ENCODE measurements around the gene HDAC4. TPM values are rescaled to one million over a fixed set of nuclear protein-coding genes. Genes with fewer than 3 reads are reported as not detected.

The HDAC4 gene
- total and polyA plus RNA-seq, 10 of the 15 experiments (the other 5 are each of a cell fraction or from before 2014, with no cell fraction given), result 0.22 to 15.7 (median 4.8) TPM

- TF ChIP-seq SREBF2 (IDR thresholded peaks at IDR 0.05; ENCODE audit: low read length), result no peak
- no peak for TF ChIP-seq EGR1 (IDR thresholded peaks at IDR 0.05; ENCODE audit: borderline replicate concordance in 1 of 2, low read depth in 2 of 2, low read length in 2 of 2)
- no peak for TF ChIP-seq SIX5 (IDR thresholded peaks at IDR 0.05; ENCODE audit: low read depth, low read length, severe bottlenecking)
- TF ChIP-seq MYC (IDR thresholded peaks at IDR 0.05; ENCODE audit: insufficient read depth, insufficient read length, insufficient replicate concordance, low read length, severe bottlenecking), result no peak
- TF ChIP-seq, protein P1, sequence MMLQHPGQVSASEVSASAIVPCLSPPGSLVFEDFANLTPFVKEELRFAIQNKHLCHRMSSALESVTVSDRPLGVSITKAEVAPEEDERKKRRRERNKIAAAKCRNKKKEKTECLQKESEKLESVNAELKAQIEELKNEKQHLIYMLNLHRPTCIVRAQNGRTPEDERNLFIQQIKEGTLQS (IDR thresholded peaks at IDR 0.05; ENCODE audit: borderline replicate concordance, extremely low read depth, low read depth, low read length), result no peak
- TF ChIP-seq SUZ12 (IDR thresholded peaks at IDR 0.05; ENCODE audit: unreplicated experiment), result no peak
- TF ChIP-seq JUND (IDR thresholded peaks at IDR 0.05; ENCODE audit: low read depth, low read length), result no peak
- peak; percentile 22; the same call in 1 of the 2 replicates for TF ChIP-seq NR2F1 (conservative IDR thresholded peaks at IDR 0.05)
- TF ChIP-seq RUNX3 (IDR thresholded peaks at IDR 0.05; ENCODE audit: low read length), result no peak
- TF ChIP-seq, protein P2, sequence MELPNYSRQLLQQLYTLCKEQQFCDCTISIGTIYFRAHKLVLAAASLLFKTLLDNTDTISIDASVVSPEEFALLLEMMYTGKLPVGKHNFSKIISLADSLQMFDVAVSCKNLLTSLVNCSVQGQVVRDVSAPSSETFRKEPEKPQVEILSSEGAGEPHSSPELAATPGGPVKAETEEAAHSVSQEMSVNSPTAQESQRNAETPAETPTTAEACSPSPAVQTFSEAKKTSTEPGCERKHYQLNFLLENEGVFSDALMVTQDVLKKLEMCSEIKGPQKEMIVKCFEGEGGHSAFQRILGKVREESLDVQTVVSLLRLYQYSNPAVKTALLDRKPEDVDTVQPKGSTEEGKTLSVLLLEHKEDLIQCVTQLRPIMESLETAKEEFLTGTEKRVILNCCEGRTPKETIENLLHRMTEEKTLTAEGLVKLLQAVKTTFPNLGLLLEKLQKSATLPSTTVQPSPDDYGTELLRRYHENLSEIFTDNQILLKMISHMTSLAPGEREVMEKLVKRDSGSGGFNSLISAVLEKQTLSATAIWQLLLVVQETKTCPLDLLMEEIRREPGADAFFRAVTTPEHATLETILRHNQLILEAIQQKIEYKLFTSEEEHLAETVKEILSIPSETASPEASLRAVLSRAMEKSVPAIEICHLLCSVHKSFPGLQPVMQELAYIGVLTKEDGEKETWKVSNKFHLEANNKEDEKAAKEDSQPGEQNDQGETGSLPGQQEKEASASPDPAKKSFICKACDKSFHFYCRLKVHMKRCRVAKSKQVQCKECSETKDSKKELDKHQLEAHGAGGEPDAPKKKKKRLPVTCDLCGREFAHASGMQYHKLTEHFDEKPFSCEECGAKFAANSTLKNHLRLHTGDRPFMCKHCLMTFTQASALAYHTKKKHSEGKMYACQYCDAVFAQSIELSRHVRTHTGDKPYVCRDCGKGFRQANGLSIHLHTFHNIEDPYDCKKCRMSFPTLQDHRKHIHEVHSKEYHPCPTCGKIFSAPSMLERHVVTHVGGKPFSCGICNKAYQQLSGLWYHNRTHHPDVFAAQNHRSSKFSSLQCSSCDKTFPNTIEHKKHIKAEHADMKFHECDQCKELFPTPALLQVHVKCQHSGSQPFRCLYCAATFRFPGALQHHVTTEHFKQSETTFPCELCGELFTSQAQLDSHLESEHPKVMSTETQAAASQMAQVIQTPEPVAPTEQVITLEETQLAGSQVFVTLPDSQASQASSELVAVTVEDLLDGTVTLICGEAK (IDR thresholded peaks at IDR 0.05; ENCODE audit: borderline replicate concordance), result peak; percentile 17; the same call in 1 of the 2 replicates
- no peak for TF ChIP-seq HDAC2 (IDR thresholded peaks at IDR 0.05)
- no peak for TF ChIP-seq LARP7 (IDR thresholded peaks at IDR 0.05)
- TF ChIP-seq BCL11A (IDR thresholded peaks at IDR 0.05; ENCODE audit: low read depth, low read length), result no peak
- no peak for TF ChIP-seq TAF1 (IDR thresholded peaks at IDR 0.05; ENCODE audit: borderline replicate concordance, low read depth, low read length)
- TF ChIP-seq ZNF207 (IDR thresholded peaks at IDR 0.05; ENCODE audit: borderline replicate concordance), result no peak
- no peak for TF ChIP-seq RAD21 (IDR thresholded peaks at IDR 0.05; ENCODE audit: insufficient read depth, low read depth, low read length)
- TF ChIP-seq TARDBP (IDR thresholded peaks at IDR 0.05; ENCODE audit: borderline replicate concordance), result no peak
- TF ChIP-seq TCF7 (IDR thresholded peaks at IDR 0.05; ENCODE audit: borderline replicate concordance), result no peak
- no peak for TF ChIP-seq CUX1 (IDR thresholded peaks at IDR 0.05; ENCODE audit: insufficient replicate concordance, low read depth, low read length)
- no peak for TF ChIP-seq YBX1 (IDR thresholded peaks at IDR 0.05)
These were observed 19.8 kb downstream of the HDAC4 start (continued) for GRCh38 chr2:239380831-239381708.

Measured in GM12878 (cell line).